Measurements from ENCODE around the gene SORCS2.

The SORCS2 gene

GRCh38 chr4:7687006-7687405 is 494.7 kb downstream of the SORCS2 start:
- no peak for DNase-seq

- DNase-seq, result no peak
Measured at GRCh38 chr4:7687796-7688195, 495.5 kb downstream of the SORCS2 start.

- no peak for DNase-seq
Measured at GRCh38 chr4:7689773-7690693, 497.7 kb downstream of the SORCS2 start.

- DNase-seq, result no peak
Measured at GRCh38 chr4:7691061-7691460, 498.7 kb downstream of the SORCS2 start.

DNA sequence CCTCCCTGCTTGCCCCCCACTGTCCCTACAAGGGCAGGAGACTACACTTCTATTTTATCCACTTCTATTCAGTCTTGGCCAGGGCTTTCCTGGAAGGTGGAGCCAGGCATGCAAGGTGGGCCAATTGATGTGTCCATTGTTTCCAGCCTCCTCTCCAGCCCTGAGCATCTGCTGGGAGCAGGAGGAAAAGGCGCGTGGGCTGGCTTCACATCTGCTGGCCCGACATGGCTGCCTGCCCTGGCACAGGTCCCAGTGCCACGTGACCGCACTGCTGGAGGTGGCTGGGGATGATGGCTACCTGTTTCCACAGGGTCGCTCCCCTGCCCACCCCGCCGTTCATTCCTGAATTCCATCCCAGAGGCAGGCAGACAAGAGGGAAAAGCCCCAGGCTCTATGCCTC is 499.6 kb downstream of the SORCS2 start:
- DNase-seq, result no peak

DNA sequence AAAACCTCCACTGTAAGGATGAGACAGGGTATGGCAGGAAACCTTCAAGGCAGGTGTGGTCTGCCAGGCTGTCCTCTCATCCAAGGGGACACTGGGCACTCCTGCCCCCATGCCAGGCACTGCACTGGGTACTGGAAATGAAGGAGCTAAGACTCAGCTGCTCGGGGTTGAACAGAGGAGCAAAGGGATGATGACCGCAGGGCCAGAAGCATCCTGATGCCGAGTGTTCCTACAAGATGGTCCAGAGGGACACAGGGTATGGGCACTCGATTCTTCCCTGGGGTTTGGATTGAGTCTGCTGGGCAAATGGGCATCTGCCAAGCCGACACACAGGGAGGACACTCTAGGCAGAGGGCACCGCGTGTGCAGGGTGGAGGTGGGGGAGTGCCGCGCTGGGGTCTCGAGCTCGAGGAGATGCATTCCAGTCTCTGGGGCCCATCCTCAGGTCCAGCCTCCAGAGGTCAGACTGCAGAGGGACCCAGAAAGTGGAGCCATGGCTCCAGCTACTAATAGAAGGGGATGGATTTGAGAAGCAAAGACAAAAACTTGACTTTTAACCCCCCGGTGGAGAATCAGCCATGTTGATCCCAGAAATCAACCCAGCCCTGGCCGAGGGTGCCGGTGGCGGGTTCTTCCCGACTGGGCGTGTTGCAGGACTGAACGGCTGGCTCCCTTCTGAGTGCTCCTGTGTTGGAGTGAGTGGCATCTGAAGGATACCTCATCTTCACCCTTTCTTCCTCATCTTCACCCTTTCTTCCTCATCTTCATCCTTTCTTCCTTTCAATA is 500.3 kb downstream of the SORCS2 start:
- no peak for DNase-seq

DNA sequence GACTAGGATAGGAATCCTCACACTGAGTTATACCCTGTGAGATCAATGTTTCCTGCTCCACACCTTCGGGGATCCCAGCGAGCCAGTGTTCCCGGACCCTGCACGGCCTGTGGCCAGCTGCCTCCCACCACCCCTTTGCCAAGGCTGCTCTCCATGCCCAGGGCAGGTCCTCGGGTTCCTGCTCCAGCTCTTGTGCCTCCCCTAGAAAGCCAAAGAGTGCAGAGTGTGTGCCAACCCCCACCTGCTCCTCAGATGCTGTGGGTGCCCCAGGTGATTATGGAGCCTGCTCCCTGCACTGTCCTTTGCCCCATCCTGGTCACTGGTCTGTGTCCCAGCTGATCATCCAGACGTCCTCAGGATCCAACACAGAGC is 500.9 kb downstream of the SORCS2 start:
- no peak for DNase-seq

GRCh38 chr4:7693711-7694110 is 501.4 kb downstream of the SORCS2 start:
- no peak for DNase-seq

DNA sequence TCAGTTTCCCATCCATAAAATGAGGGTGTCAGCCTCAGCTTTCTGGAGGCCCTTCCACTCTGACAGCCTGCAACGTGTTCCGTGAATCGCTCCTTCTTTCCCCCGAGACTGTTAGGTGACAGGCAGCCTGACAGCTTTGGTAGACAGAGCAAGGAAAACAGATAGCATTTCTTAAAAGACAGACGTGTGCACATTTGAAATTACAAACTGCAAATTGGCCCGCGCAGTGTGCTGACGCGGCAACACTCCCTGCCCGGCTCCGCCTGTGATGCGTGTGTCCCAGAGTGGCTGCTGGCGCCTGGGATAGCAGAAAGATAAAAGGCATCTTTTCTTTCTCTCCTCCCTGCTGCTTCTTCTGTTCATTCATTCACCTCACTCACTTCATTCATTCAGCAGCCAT is 502.0 kb downstream of the SORCS2 start:
- no peak for DNase-seq

DNA sequence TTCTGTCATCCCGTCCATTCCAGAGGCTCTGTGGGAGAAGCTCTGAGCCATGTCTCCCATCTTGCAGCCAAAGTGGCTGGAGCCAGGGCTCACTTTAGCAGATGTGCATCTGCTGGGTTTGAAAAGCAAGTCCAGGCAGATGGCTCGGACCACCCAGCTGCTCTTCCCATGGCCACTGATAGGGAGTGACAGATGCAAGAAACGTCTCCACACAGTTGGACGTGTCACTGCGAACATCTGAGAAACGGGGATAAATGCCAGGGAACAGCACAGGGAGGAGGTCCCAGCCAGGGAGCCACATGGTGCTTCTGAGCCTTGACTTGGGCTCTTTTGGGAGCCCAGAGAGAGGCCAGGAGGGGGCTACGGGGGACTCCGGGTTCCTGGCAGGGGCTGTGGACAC is 505.0 kb downstream of the SORCS2 start:
- DNase-seq, result no peak

GRCh38 chr4:7697821-7698220 is 505.5 kb downstream of the SORCS2 start:
- no peak for DNase-seq

GRCh38 chr4:7698584-7698983 is 506.2 kb downstream of the SORCS2 start:
- no peak for DNase-seq

DNA sequence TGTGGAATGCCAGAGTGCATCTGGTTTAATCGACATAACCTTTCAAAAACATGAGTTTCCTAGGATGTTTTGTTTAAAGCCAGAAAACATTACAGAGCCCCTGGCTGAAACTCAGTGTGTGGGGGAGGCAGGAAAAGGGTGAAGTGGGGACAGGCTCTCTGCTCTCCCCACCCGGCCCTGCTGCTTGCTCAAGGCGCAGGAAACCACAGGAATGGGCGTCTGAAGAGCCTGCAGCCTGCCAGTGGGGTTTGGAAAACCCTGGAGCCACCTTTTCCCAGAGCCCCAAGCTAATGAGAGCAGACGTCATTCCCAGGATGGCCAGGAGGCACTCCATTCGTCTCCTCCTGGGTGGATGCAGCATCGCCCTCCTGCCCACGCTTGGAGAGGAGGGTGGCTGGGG is 506.7 kb downstream of the SORCS2 start:
- DNase-seq, result no peak

- no peak for DNase-seq
Measured at GRCh38 chr4:7699825-7700224, 507.5 kb downstream of the SORCS2 start.

GRCh38 chr4:7700665-7701064 is 508.3 kb downstream of the SORCS2 start:
- DNase-seq, result no peak

- no peak for DNase-seq
Measured at GRCh38 chr4:7701866-7702649, 509.7 kb downstream of the SORCS2 start.

GRCh38 chr4:7703688-7704087 is 511.4 kb downstream of the SORCS2 start:
- no peak for DNase-seq

DNA sequence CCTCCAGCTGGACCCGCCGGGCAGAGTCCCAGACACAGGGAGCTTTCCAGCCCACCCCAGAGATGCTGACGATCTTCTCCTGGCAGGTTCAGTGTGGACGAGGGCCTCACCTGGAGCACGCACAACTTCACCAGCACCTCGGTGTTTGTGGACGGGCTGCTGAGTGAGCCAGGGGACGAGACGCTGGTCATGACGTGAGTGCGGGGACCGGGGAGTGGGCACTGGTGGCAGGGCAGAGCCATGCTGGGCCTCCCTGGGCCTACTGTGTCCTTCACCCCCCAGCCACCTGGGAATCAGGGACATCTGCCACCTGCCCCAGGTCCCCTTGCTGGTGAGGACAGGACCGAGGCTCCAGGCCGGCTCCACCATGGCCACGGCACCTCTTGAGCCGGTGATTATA is 511.8 kb downstream of the SORCS2 start:
- DNase-seq, result no peak

- DNase-seq, result no peak
Measured at GRCh38 chr4:7704625-7705024, 512.3 kb downstream of the SORCS2 start.

GRCh38 chr4:7705062-7705461 is 512.7 kb downstream of the SORCS2 start:
- DNase-seq, result no peak

- DNase-seq, result no peak
Measured at GRCh38 chr4:7705593-7705992, 513.3 kb downstream of the SORCS2 start.

- no peak for DNase-seq
Measured at GRCh38 chr4:7708238-7708637, 515.9 kb downstream of the SORCS2 start.

DNA sequence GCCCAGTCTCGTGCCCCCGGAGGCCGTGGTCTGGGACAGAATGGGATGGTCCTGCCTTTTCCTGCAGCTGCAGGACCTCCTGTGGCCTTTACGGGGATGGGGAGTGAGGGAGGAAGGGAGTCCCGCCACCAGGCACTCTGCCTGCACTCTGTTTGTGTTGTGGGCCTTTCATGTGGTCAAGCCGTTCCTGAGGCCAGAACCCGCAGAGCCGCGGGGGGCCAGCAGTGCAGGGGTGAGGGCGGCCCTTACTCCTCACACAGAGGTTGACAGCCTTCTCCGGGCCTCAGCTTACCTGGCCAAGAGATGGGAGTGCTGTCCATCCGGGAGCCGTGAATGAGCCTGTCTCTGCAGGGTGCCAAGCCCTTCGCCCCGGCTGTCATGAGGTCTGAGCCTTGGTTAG is 516.6 kb downstream of the SORCS2 start:
- no peak for DNase-seq

All from NK-92 treated with Interleukin-12 subunit alpha and Interleukin-12 subunit beta, amount 100 ng/mL, for 24 hours (cell line).